Measurements from ENCODE around the gene FAM117B.
A peak's percentile ranks its signal among the peaks of the same experiment; 100 is the strongest.

The FAM117B gene

DNA sequence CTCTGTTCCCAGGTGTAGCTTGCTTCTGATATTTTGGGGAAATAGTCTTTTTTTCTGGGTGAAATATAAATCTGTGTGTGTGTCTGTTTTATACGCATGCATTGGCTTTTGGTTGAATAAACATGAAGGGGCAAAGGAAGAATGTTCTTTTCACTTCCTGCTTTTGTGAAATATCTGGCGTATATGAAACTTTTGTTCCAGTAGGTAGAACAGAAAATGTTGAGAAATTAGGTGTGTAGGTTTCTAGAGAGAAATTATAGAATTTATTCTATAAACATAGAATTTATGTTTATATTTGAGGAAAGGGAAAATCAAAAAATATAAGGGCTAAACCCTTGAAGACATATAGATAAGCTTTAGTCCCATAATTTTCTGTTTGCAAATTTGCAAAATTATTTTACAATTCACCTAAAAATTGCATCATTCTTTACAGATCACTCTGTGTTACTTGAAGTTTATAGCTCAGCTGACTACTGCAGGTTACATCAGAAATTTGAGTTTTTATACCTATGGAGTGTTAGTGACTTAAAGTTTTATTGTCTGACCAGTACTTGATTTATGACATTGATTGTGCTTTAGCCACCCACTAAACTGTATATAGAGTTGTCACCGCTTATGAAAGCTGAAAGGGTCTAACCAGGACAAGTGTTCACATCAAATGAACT is 116.1 kb downstream of the FAM117B start:
- no peak overlapping the region for H3K4me3 ChIP-seq (ENCODE audit: low read depth, low read length)
- TF ChIP-seq, protein P1, sequence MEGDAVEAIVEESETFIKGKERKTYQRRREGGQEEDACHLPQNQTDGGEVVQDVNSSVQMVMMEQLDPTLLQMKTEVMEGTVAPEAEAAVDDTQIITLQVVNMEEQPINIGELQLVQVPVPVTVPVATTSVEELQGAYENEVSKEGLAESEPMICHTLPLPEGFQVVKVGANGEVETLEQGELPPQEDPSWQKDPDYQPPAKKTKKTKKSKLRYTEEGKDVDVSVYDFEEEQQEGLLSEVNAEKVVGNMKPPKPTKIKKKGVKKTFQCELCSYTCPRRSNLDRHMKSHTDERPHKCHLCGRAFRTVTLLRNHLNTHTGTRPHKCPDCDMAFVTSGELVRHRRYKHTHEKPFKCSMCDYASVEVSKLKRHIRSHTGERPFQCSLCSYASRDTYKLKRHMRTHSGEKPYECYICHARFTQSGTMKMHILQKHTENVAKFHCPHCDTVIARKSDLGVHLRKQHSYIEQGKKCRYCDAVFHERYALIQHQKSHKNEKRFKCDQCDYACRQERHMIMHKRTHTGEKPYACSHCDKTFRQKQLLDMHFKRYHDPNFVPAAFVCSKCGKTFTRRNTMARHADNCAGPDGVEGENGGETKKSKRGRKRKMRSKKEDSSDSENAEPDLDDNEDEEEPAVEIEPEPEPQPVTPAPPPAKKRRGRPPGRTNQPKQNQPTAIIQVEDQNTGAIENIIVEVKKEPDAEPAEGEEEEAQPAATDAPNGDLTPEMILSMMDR (conservative IDR thresholded peaks at IDR 0.05; ENCODE audit: low read depth, low read length), result no peak
- DNase-seq (ENCODE audit: low read depth), result peak; percentile 14

DNA sequence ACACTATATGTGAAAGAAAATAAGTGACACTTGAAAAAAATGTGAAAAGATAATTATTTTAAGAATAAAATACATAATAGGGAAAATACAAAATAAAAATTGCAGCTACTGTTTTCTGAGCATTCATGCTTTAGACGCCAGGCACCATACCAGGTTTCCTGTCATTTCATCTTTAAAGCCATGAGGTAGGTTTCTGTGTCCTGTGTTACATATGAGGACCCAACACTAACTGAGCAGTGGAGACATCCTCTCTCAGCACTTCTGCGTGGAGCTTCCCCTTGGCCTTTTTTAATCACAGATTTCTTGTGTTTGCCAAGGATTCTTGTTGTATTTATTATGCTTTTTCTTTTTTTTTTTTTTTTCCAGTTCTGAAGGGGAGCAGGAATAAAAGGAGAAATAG is 117.3 kb downstream of the FAM117B start:
- no peak overlapping the region for H3K4me3 ChIP-seq (ENCODE audit: low read depth, low read length)
- TF ChIP-seq, protein P1 (conservative IDR thresholded peaks at IDR 0.05; ENCODE audit: low read depth, low read length), result no peak
- no peak for DNase-seq (ENCODE audit: low read depth)

DNA sequence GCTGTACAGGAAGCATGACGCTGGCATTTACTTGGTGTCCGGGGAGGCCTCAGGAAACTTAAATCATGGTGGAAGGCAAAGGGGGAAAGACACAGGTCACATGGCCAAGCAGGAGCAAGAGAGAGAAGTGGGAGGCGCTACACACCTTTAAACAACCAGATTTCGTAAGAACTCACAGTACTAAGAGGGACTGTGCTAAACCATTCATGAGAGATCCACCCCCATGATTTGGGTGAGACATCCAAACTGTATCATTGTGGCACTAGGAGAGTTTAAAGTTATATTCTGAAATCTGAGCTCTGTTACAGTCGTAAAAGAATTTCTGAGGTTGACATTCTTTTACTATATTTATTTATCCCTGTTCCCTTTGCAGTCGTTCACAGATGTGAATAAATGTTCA is 120.2 kb downstream of the FAM117B start:
- TF ChIP-seq, protein P1 (conservative IDR thresholded peaks at IDR 0.05; ENCODE audit: low read depth, low read length), result no peak
- no peak for DNase-seq (ENCODE audit: low read depth)
- H3K4me3 ChIP-seq (ENCODE audit: low read depth, low read length), result no peak overlapping the region

DNA sequence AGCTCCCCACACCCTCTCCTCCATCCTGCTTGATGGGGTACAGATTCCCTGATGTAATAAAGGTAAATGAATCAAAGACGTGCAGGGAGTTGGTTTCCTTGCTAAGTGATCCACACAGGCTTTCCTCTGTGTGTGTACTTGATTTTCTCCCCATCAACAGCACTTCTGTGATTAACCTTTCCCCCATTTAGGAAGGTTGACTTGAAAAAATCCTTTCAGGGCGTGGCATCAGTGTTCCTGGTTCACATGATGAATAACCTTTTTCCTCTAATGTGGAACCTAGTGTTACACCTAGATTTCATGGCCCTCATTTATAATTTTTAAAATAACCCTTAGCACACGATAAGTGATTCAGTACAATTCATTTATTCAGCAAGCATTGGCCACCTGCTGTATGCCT is 121.8 kb downstream of the FAM117B start:
- TF ChIP-seq, protein P1 (conservative IDR thresholded peaks at IDR 0.05; ENCODE audit: low read depth, low read length), result no peak
- no peak overlapping the region for H3K4me3 ChIP-seq (ENCODE audit: low read depth, low read length)
- DNase-seq (ENCODE audit: low read depth), result no peak

DNA sequence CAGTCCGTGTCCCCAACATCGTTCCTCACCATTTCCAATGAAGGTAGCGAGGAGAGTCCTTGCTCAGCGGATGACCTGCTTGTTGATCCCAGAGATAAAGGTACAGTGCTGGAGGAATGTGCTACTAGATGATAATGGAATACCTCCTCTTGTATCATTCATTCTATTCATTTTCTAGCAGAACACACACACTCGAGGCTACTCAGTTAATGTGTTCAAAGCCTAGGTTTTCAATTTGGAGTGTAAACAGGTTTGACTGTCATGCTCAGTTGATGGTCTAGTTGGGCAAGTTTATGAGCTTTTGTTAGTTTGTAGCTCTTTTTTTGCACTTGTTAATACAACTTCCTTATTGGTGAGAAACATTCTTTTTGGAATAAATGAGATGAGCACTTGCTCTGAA is 122.6 kb downstream of the FAM117B start:
- no peak overlapping the region for H3K4me3 ChIP-seq (ENCODE audit: low read depth, low read length)
- TF ChIP-seq, protein P1 (conservative IDR thresholded peaks at IDR 0.05; ENCODE audit: low read depth, low read length), result no peak

DNA sequence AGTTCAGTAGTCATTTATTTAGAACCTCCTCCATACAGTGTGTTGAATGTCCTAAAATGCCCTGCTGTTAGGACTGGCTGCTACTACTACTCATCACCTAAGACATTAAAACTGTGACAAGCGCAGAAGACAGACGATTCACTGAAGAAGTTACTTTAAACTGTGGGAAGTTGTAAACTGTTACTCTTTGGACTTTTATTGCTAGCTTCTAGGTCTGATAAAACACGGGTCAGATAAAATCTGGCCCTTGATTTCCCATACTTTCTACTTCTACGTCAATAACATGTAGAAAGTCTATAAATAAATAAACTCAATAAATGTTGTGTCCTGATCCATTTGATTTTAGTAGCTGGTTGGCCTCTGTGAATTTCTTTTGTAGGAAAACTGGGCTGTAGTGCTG is 123.4 kb downstream of the FAM117B start:
- TF ChIP-seq, protein P1 (conservative IDR thresholded peaks at IDR 0.05; ENCODE audit: low read depth, low read length), result no peak
- no peak overlapping the region for H3K4me3 ChIP-seq (ENCODE audit: low read depth, low read length)
- DNase-seq (ENCODE audit: low read depth), result no peak

More for the DNA sequence above, 122.6 kb downstream of the FAM117B start:
- no peak for DNase-seq (ENCODE audit: low read depth)

DNA sequence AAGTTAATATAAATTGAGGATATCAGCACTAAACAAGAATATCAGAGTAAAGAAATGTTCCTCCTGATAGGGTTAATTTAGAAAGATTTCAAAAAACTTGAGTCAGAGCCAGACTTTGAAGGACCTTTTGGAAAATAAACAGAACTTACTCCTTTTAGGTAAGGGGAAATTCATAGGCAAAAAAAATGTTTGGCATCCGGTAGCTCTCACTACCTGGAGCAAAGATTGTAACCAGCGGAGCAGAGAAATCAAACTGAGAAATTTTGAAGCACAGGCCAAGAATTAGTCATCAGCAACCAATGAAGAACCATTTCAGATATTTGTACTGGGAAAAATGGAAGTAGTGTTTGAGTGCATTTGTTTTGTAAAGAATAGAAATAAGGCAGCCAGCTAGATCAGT is 123.8 kb downstream of the FAM117B start:
- TF ChIP-seq, protein P1 (conservative IDR thresholded peaks at IDR 0.05; ENCODE audit: low read depth, low read length), result no peak
- DNase-seq (ENCODE audit: low read depth), result peak; percentile 21
- H3K4me3 ChIP-seq (ENCODE audit: low read depth, low read length), result no peak overlapping the region

Measured in choroid plexus epithelial cell (primary cell).